SK-N-SH (cell line): ENCODE data around the gene PDHB. TPM values are rescaled to one million over a fixed set of nuclear protein-coding genes. Genes with fewer than 3 reads are reported as not detected.

Source experiments
- CTCF ChIA-PET: fragments of 300-600, 350-600 bp; formaldehyde crosslinking; extraction: SDS; loops from one replicate; lab custom pipeline; 2021; lab: Yijun Ruan, JAX
- POLR2A ChIA-PET: fragments of 350-600 bp; sonication (Branson Sonifier 250); formaldehyde crosslinking; extraction: SDS; loops from one replicate; lab custom pipeline; 2020; ENCODE audit warnings: antibody characterized with exemption, inconsistent platforms; lab: Yijun Ruan, JAX
- DNase-seq: peaks from one replicate; pipeline ENCODE4 v3.0.0; 2012
- H2AFZ ChIP-seq: fragments of 200-600 bp; sonication (generic); 2 replicates; pipeline ENCODE4 v1.8.1; 2016; ENCODE audit warnings: antibody characterized with exemption, mild to moderate bottlenecking, low read depth
- H3F3A ChIP-seq: fragments of 200-600 bp; sonication (generic); replicated peaks from 2 replicates; pipeline ENCODE3; 2016; ENCODE audit warnings: antibody characterized with exemption, mild to moderate bottlenecking; ENCODE audit not compliant: insufficient read depth
- H3K27ac ChIP-seq, 2 experiments: fragments of 200-500 bp in 1 of 2; fragments of 200-600 bp in 1 of 2; sonication (Bioruptor generic) in 1 of 2; sonication (generic), shearing (Covaris generic) in 1 of 2; 2 replicates each; pipeline versions ENCODE4 v1.5.1 to v1.6.1; 2014 to 2016; ENCODE audit warnings: low read depth in 2 of 2, inconsistent platforms in 1 of 2, low read length in 1 of 2, mild to moderate bottlenecking in 1 of 2, mixed read lengths in 1 of 2
- H3K27me3 ChIP-seq: fragments of 200-600 bp; sonication (generic), shearing (Covaris generic); 2 replicates; pipeline ENCODE4 v1.6.1; 2016; ENCODE audit warnings: mixed run types; ENCODE audit not compliant: insufficient read depth
- H3K36me3 ChIP-seq, 2 experiments: fragments of 200-500 bp in 1 of 2; fragments of 200-600 bp in 1 of 2; sonication (Bioruptor generic) in 1 of 2; sonication (generic) in 1 of 2; replicated peaks in 1 of 2; 2 replicates each; pipeline versions ENCODE3 to v1.5.1; 2014 to 2016; ENCODE audit warnings: low read length in 1 of 2, mild to moderate bottlenecking in 1 of 2; ENCODE audit not compliant: insufficient read depth in 2 of 2, control insufficient read depth in 1 of 2
- H3K4me1 ChIP-seq, 2 experiments: fragments of 200-500 bp in 1 of 2; fragments of 200-600 bp in 1 of 2; sonication (Bioruptor generic) in 1 of 2; sonication (generic), shearing (Covaris generic) in 1 of 2; 2 replicates each; pipeline versions ENCODE4 v1.5.1 to v1.6.1; 2014 to 2016; ENCODE audit warnings: low read depth in 1 of 2, low read length in 1 of 2, mixed run types in 1 of 2; ENCODE audit not compliant: insufficient read depth in 2 of 2, control insufficient read depth in 1 of 2
- H3K4me2 ChIP-seq: fragments of 200-600 bp; sonication (generic), shearing (Covaris generic); 2 replicates; pipeline ENCODE4 v1.6.1; 2017; ENCODE audit warnings: mixed run types
- H3K4me3 ChIP-seq, 2 experiments: fragments of 200-500 bp in 1 of 2; fragments of 200-600 bp in 1 of 2; sonication (Bioruptor generic) in 1 of 2; sonication (generic), shearing (Covaris generic) in 1 of 2; 2 replicates each; pipeline versions ENCODE4 v1.5.1 to v1.8.1; 2014 to 2016; ENCODE audit warnings: low read depth in 2 of 2, inconsistent platforms in 1 of 2, low read length in 1 of 2, mild to moderate bottlenecking in 1 of 2, mixed read lengths in 1 of 2, moderate library complexity in 1 of 2
- H3K79me2 ChIP-seq: fragments of 200-600 bp; sonication (generic); 2 replicates; pipeline ENCODE4 v1.8.1; 2017; ENCODE audit warnings: mild to moderate bottlenecking; ENCODE audit not compliant: insufficient read depth
- H3K9ac ChIP-seq: fragments of 200-600 bp; sonication (generic); 2 replicates; pipeline ENCODE4 v1.6.1; 2017; ENCODE audit warnings: mixed run types
- H3K9me2 ChIP-seq: fragments of 200-600 bp; sonication (generic); 2 replicates; pipeline ENCODE4 v1.6.1; 2017; ENCODE audit warnings: mixed run types
- H3K9me3 ChIP-seq: fragments of 200-600 bp; sonication (generic); 2 replicates; pipeline ENCODE4 v1.6.1; 2017; ENCODE audit warnings: mixed run types, mild to moderate bottlenecking, moderate library complexity
- H4K20me1 ChIP-seq: fragments of 200-600 bp; sonication (generic); 2 replicates; pipeline ENCODE4 v1.6.1; 2017; ENCODE audit warnings: mild to moderate bottlenecking, mixed run types; ENCODE audit not compliant: insufficient read depth
- GABPA ChIP-seq: IDR thresholded peaks from 2 replicates; pipeline ENCODE4 v1.4.0; 2012; ENCODE audit warnings: low read depth, mild to moderate bottlenecking
- GATA2 ChIP-seq: sonication (generic); formaldehyde crosslinking; IDR thresholded peaks from 2 replicates; pipeline ENCODE4 v1.5.0; 2020; ENCODE audit warnings: mild to moderate bottlenecking, missing genetic modification reagents
- JUND ChIP-seq: IDR thresholded peaks from 2 replicates; pipeline ENCODE4 v1.4.0; 2012
- PBX3 ChIP-seq: IDR thresholded peaks from 2 replicates; pipeline ENCODE4; 2012
- RAD21 ChIP-seq: IDR thresholded peaks from 2 replicates; pipeline ENCODE4 v1.6.1; 2012; ENCODE audit warnings: mild to moderate bottlenecking, low read length
- WGBS: methylation state at CpG from one replicate; pipeline ENCODE4 v1.1.6; 2017; ENCODE audit warnings: low lambda C conversion rate; 5-methylcytosine and 5-hydroxymethylcytosine counted together
- polyA plus RNA-seq, 3 experiments: library from polyadenylated mRNA; depleted of rRNA; stranded (reverse); fragments of >200 nt; gene quantifications; 2 replicates each; pipeline ENCODE4 v1.2.3, GENCODE V29; 2012
- TF ChIP-seq, protein P1 (sequence below): fragments of 200-600 bp; sonication (generic); IDR thresholded peaks from 2 replicates; pipeline ENCODE4 v1.6.1; 2017; ENCODE audit warnings: antibody characterized with exemption, mild to moderate bottlenecking, moderate library complexity

Gene PDHB
- polyA plus RNA-seq, 1 of the 3 experiments (the other 2 are of a cell fraction) = 87.5 TPM

DNA sequence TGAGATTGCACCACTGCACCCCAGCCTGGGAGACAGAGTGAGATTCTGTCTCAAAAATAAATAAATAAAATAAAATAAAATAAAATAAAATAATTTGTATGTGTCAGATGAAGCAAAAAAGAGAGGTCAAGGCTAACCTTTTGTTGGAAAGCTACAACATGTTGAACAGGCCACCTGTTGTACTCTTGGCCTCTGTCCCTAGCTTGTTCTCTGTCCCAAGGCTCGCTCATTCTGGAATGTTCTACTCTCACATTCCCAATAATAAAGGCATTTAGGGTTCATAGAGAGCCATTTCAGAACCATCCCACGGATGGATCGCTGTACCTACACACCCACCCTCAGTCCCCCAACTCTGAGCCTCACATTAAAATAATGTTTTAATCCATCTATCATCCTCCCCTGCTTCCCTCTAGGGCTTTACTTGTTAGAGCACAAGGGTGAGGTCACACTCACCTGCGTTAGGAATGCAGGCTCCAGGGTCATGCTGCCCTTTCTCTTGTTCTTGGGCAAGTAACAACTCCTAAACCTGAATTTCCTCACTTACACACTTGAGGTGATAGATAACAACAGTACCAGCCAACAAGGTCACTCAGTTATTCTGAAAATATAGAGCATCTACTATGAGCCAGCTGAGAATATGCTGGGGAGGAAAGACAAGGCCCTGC lies 33.4 kb upstream of the PDHB start:
- Histone ChIP-seq H4K20me1 (no peaks in the 10 kb centered on the region), H3K4me1 (peaks cover 7 to 11% of the 10 kb centered on the region in 2 experiments; a peak in 3 of 4 replicates), H3K27ac (no peak overlapping the region), H3K9me2 (no peaks in the 10 kb centered on the region), H3K9me3 (no peaks in the 10 kb centered on the region), H3K79me2 (no peaks in the 10 kb centered on the region), H3K36me3 (no peaks in the 10 kb centered on the region), H3K27me3 (no peaks in the 10 kb centered on the region), H3K4me3 (no peak overlapping the region), H2AFZ (no peak overlapping the region), H3K9ac (no peak overlapping the region), H3F3A (no peaks in the 10 kb centered on the region), H3K4me2 (no peak overlapping the region)
- 96% methylated on average over 4 of the region's 4 CpGs for WGBS
- TF ChIP-seq GATA2 (CRISPR knock-in tag) (no peak), JUND (no peak), GABPA (no peak), RAD21 (no peak)
- TF ChIP-seq, protein P1, sequence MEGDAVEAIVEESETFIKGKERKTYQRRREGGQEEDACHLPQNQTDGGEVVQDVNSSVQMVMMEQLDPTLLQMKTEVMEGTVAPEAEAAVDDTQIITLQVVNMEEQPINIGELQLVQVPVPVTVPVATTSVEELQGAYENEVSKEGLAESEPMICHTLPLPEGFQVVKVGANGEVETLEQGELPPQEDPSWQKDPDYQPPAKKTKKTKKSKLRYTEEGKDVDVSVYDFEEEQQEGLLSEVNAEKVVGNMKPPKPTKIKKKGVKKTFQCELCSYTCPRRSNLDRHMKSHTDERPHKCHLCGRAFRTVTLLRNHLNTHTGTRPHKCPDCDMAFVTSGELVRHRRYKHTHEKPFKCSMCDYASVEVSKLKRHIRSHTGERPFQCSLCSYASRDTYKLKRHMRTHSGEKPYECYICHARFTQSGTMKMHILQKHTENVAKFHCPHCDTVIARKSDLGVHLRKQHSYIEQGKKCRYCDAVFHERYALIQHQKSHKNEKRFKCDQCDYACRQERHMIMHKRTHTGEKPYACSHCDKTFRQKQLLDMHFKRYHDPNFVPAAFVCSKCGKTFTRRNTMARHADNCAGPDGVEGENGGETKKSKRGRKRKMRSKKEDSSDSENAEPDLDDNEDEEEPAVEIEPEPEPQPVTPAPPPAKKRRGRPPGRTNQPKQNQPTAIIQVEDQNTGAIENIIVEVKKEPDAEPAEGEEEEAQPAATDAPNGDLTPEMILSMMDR = no peak
- POLR2A ChIA-PET = no interaction called here
- CTCF ChIA-PET = interaction anchor here (1.1 to 2.8 kb wide), 2 partner anchors 24 to 173 kb away, joined by 3 to 12 read pairs; partner anchors contain the start of gene KCTD6
- no peak for DNase-seq

DNA sequence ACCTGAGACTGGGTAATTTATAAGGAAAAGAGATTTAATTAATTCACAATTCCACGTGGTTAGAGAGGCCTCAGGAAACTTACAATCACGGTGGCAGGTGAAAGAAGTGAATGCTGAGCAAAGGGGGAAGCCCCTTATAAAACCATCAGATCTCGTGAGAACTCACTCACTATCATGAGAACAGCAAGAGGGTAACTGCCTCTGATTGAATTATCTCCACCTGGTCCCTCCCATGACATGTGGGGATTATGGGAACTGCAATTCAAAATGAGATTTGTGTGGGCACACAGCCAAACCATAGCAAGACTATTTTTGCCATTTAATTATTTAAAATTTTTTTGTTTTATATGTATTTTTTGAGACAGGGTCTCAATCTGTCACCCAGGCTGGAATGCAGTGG lies 31.2 kb upstream of the PDHB start:
- Histone ChIP-seq H3K79me2 (no peaks in the 10 kb centered on the region), H3K9me3 (no peaks in the 10 kb centered on the region), H3K4me3 (no peak overlapping the region), H3K36me3 (no peaks in the 10 kb centered on the region), H3K4me2 (no peak overlapping the region), H3K27me3 (no peaks in the 10 kb centered on the region), H3K4me1 (peaks cover 0 to 2% of the 10 kb centered on the region in 2 experiments; a peak in 1 of 4 replicates), H3K9me2 (no peaks in the 10 kb centered on the region), H3K9ac (no peak overlapping the region), H3K27ac (no peak overlapping the region), H4K20me1 (no peaks in the 10 kb centered on the region), H2AFZ (no peak overlapping the region), H3F3A (no peaks in the 10 kb centered on the region)
- WGBS = 80% methylated on average over 3 of the region's 3 CpGs
- CTCF ChIA-PET = interaction anchor here (1.2 to 1.8 kb wide), 7 partner anchors 28 to 247 kb away, joined by 3 to 7 read pairs (median 4); no protein-coding TSS in a partner anchor
- POLR2A ChIA-PET = no interaction called here
- DNase-seq = no peak
- TF ChIP-seq, protein P1 = peak; percentile 11; the same call in 1 of the 2 replicates
- no peak for TF ChIP-seq PBX3
